Iris pigment epithelial cell (primary cell): ENCODE data around the gene MID1.
"Not testable (repeated sequence)": the region's sequence is repeated elsewhere in the genome, so short reads cannot be mapped to it uniquely, and the experiment has no call there.

ENCODE experiments used
- DNase-seq: peaks from one replicate; pipeline ENCODE4 v3.0.0-alpha.2; 2011; ENCODE audit warnings: low read depth

MID1 gene

GRCh38 chrX:10617186-10617998, 3.0 kb downstream of the MID1 start:
- no peak for DNase-seq

- DNase-seq = peak; percentile 68
These were observed 4.2 kb downstream of the MID1 start for GRCh38 chrX:10615931-10616774.

- DNase-seq = peak; percentile 71
These were observed 8.2 kb downstream of the MID1 start for GRCh38 chrX:10612215-10612614.

GRCh38 chrX:10611441-10612090, 8.8 kb downstream of the MID1 start:
- peak; percentile 79 for DNase-seq

GRCh38 chrX:10608099-10608498, 12.3 kb downstream of the MID1 start:
- peak; percentile 75 for DNase-seq

GRCh38 chrX:10607233-10607632, 13.2 kb downstream of the MID1 start:
- DNase-seq = no peak

- DNase-seq = no peak
These were observed 16.8 kb downstream of the MID1 start for GRCh38 chrX:10603612-10604011.

- DNase-seq = no peak
These were observed 17.7 kb downstream of the MID1 start for GRCh38 chrX:10602646-10603045.

GRCh38 chrX:10600479-10600878, 19.9 kb downstream of the MID1 start:
- no peak for DNase-seq

- no peak for DNase-seq
These were observed 21.8 kb downstream of the MID1 start for GRCh38 chrX:10598540-10598939.

GRCh38 chrX:10597871-10598270, 22.5 kb downstream of the MID1 start:
- DNase-seq = peak; percentile 54

- no peak for DNase-seq
These were observed 28.7 kb downstream of the MID1 start for GRCh38 chrX:10591363-10592335.

GRCh38 chrX:10589787-10590186, 30.6 kb downstream of the MID1 start:
- DNase-seq = not testable (repeated sequence)

GRCh38 chrX:10589098-10589497, 31.3 kb downstream of the MID1 start:
- no peak for DNase-seq

- not testable (repeated sequence) for DNase-seq
These were observed 35.5 kb downstream of the MID1 start for GRCh38 chrX:10584882-10585281.

- peak; percentile 68 for DNase-seq
These were observed 37.4 kb downstream of the MID1 start for GRCh38 chrX:10582945-10583344.

GRCh38 chrX:10582215-10582733, 38.1 kb downstream of the MID1 start:
- DNase-seq = peak; percentile 69

- peak; percentile 80 for DNase-seq
These were observed 41.0 kb downstream of the MID1 start for GRCh38 chrX:10579112-10580011.

- no peak for DNase-seq
These were observed 41.9 kb downstream of the MID1 start for GRCh38 chrX:10578527-10578926.

- DNase-seq = peak; percentile 21
These were observed 42.5 kb downstream of the MID1 start for GRCh38 chrX:10577853-10578252.
